ENCODE data around the gene MYRIP. TPM values are rescaled to one million over a fixed set of nuclear protein-coding genes. Genes with fewer than 3 reads are reported as not detected.

The MYRIP gene
- total and polyA plus RNA-seq, 12 donors, result 0.45 to 2.7 (median 1.3) TPM

- no peak for DNase-seq
- H3K4me3 ChIP-seq, result no peak overlapping the region
- ATAC-seq, result no peak
- no peak for TF ChIP-seq CTCF (IDR thresholded peaks at IDR 0.05)
- H3K4me1 ChIP-seq, result peaks cover 0 to 6% (median 3%) of the 10 kb centered on the region in 9 donors
- no peaks in the 10 kb centered on the region for H3K27me3 ChIP-seq
- H3K9me3 ChIP-seq, result no peaks in the 10 kb centered on the region
- no peaks in the 10 kb centered on the region for H3K36me3 ChIP-seq
- no peak overlapping the region for H3K27ac ChIP-seq
- intact Hi-C loops (cut with DNase I), result no loop called here
Measured at GRCh38 chr3:40124918-40125317, 315.5 kb downstream of the MYRIP start.

- Histone ChIP-seq H3K36me3 (no peaks in the 10 kb centered on the region), H3K4me1 (peaks cover 0 to 8% (median 0%) of the 10 kb centered on the region in 9 donors), H3K4me3 (no peak overlapping the region), H3K27ac (no peak overlapping the region), H3K9me3 (peaks cover 0 to 21% (median 0%) of the 10 kb centered on the region in 11 donors), H3K27me3 (no peaks in the 10 kb centered on the region)
- intact Hi-C loops (cut with DNase I), result no loop called here
- WGBS, 2 donors, result 86 to 88% methylated on average over 2 of the region's 2 CpGs
- no peak for DNase-seq
- no peak for TF ChIP-seq CTCF (IDR thresholded peaks at IDR 0.05)
- no peak for ATAC-seq
Measured at GRCh38 chr3:40128166-40128565, 318.8 kb downstream of the MYRIP start.

- Histone ChIP-seq H3K27ac (no peak overlapping the region), H3K9me3 (peaks cover 0 to 30% (median under 1%) of the 10 kb centered on the region in 11 donors), H3K4me3 (no peak overlapping the region), H3K4me1 (peaks cover 0 to 8% (median 0%) of the 10 kb centered on the region in 9 donors), H3K27me3 (no peaks in the 10 kb centered on the region), H3K36me3 (no peaks in the 10 kb centered on the region)
- no peak for ATAC-seq
- intact Hi-C loops (cut with DNase I), result no loop called here
- WGBS, 2 donors, result 86 to 90% methylated on average over 3 of the region's 3 CpGs
- no peak for TF ChIP-seq CTCF (IDR thresholded peaks at IDR 0.05)
- no peak for DNase-seq
Measured at GRCh38 chr3:40129510-40129909, 320.1 kb downstream of the MYRIP start.

- H3K27ac ChIP-seq, result no peak overlapping the region
- intact Hi-C loops (cut with DNase I), result no loop called here
- H3K36me3 ChIP-seq, result no peaks in the 10 kb centered on the region
- peaks cover 0 to 8% (median 0%) of the 10 kb centered on the region in 9 donors for H3K4me1 ChIP-seq
- ATAC-seq (no peak), DNase-seq (no peak)
- H3K9me3 ChIP-seq, result peaks cover 0 to 33% (median 3%) of the 10 kb centered on the region in 11 donors
- TF ChIP-seq CTCF (IDR thresholded peaks at IDR 0.05), result no peak
- H3K27me3 ChIP-seq, result no peaks in the 10 kb centered on the region
- no peak overlapping the region for H3K4me3 ChIP-seq
- WGBS, 2 donors, result 69 to 86% methylated on average over 2 of the region's 2 CpGs
Measured at GRCh38 chr3:40129981-40130380, 320.6 kb downstream of the MYRIP start.

Measured in heart right ventricle (tissue), 16 donors.